HL-60 (cell line): ENCODE measurements around the gene CTPS2.

Source experiments
- CTCF ChIP-seq: IDR thresholded peaks from one replicate; pipeline ENCODE4 v1.5.1; 2011; ENCODE audit warnings: low read length, control low read depth, inconsistent platforms; ENCODE audit not compliant: insufficient read depth
- GABPA ChIP-seq: IDR thresholded peaks from 2 replicates; pipeline ENCODE4 v1.6.1; 2012; ENCODE audit warnings: low read depth
- POLR2AphosphoS5 ChIP-seq: IDR thresholded peaks from 2 replicates; pipeline ENCODE4 v1.6.1; 2012; ENCODE audit warnings: low read depth

GRCh38 chrX:16558489-16558888 lies 154.0 kb downstream of the CTPS2 start:
- TF ChIP-seq POLR2AphosphoS5 (no peak), CTCF (no peak), GABPA (no peak)
